Measurements from ENCODE around the gene MATN3. TPM values are rescaled to one million over a fixed set of nuclear protein-coding genes. Genes with fewer than 3 reads are reported as not detected.
A peak's percentile ranks its signal among the peaks of the same experiment; 100 is the strongest.

Gene MATN3
- total RNA-seq = not detected

DNA sequence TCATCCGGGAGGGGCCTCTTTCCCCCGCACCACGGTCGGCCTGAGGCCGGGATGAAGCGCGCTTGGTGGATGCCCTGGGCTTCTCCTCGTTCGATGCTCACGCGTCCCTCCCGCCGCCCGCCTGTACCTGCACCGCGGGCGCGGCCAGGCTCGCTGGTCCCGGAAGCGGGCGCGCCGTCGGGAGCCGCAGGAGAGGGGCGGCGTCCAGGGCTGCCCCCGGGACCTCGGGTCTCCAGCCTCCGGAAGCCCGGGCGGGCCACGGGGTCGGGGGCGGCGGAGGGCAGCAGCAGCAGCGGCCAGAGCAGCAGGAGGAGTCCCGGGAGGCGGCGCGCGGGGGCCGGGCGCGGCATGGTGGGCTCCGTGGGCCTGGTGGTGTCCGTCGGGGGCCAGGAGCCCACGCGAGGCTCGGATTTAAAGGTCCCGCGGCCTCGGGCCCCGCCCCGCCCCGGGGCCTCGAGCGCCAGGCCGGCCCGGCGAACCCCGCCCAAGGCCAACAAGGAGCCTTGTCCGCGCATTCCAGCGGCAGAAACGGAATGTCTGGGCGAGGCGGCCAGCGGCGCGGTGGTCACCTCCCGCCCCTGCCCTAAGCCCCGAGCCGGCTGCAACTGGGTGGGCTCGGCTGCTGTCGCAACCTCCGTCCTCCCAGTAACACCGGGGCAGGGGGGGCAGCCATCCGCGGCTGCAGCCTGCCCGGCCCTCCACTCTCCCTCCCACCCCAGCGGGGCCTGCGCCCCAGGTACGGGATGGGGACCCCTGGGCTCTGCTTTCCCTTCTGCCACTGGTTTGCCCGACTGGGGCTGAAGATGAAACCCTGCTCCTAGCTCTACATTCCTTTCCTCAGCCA, at the start of gene MATN3:
Gene MATN3 (minus strand): TSS at position 387 of the 844 bp plus-strand sequence. CDS start 37 bp downstream, at position 350.
- peak within 1 kb of the TSS; percentile 67 for H3K4me3 Mint-ChIP-seq
- H3K9me3 Mint-ChIP-seq = no peaks in the 10 kb centered on the region
- ChIA-PET CTCF (interaction anchor here (1.1 kb wide), 1 partner anchor 79 kb away, joined by 5 read pairs; no protein-coding TSS in a partner anchor), POLR2A (no interaction called here)
- H3K27ac Mint-ChIP-seq = no peak within 1 kb of the TSS
- peaks cover 12% of the 10 kb centered on the region for H3K4me1 Mint-ChIP-seq
- H3K27me3 Mint-ChIP-seq = peaks cover 56% of the 10 kb centered on the region
- no peak for DNase-seq
- H3K36me3 Mint-ChIP-seq (ENCODE audit: low read depth) = no peaks in the 10 kb centered on the region

DNA sequence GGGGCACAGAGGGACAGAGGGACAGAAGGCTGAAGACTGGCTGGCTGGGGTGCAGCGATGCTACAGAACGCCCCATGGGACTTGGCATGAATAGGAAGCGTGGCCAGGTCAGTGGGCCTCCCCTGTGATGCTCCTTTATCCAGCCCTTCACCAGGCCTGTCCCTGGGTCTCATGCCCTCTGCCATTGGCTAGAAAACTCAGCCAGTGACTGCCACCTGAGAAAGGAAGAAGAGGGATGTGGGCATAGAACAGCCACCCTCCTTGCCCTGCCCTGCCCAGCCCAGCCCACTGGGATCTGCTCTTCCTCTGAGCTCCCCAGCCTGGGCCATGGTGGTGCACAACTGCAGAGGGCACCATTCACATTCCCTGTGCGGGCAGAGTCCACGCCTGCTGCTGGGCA, 49.5 kb upstream of the MATN3 start:
- Mint-ChIP-seq H3K4me1 (no peaks in the 10 kb centered on the region), H3K36me3 (ENCODE audit: low read depth) (no peaks in the 10 kb centered on the region), H3K27ac (no peak overlapping the region), H3K4me3 (no peak overlapping the region), H3K9me3 (no peaks in the 10 kb centered on the region), H3K27me3 (peaks cover 31% of the 10 kb centered on the region)
- ChIA-PET CTCF (interaction anchor here (1.0 to 1.2 kb wide), 2 partner anchors 8 to 13 kb away, joined by 3 read pairs; no protein-coding TSS in a partner anchor), POLR2A (interaction anchor here (0.7 kb wide), 1 partner anchor 241 kb away, joined by 3 read pairs; no protein-coding TSS in a partner anchor)
- DNase-seq = no peak

DNA sequence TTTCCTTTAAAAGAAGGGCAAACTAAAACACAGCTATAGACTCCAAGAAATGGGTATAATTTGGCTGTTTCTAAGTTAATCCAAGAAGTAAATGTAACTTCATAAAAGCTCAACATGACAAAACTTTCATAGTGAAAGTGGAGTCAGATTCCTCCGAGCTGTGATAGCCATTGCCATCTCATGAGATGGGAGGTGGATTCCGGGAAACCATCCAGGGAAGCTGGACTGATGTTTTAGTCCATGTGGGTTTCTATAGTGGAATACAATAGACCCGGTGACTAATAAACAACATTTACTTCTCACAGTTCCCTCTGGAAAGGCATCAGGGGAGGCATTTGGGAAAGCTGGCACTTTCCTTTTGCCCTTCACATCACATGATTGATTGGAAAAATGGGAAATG, 49.0 kb upstream of the MATN3 start:
- CTCF ChIA-PET = interaction anchor here (1.0 to 1.2 kb wide), 2 partner anchors 9 to 13 kb away, joined by 3 read pairs; no protein-coding TSS in a partner anchor
- POLR2A ChIA-PET = no interaction called here
- no peaks in the 10 kb centered on the region for H3K9me3 Mint-ChIP-seq
- H3K4me1 Mint-ChIP-seq = no peaks in the 10 kb centered on the region
- H3K27ac Mint-ChIP-seq = no peak overlapping the region
- no peak for DNase-seq
- H3K4me3 Mint-ChIP-seq = no peak overlapping the region
- no peaks in the 10 kb centered on the region for H3K36me3 Mint-ChIP-seq (ENCODE audit: low read depth)
- H3K27me3 Mint-ChIP-seq = peaks cover 36% of the 10 kb centered on the region

GRCh38 chr2:20060106-20060505, 47.6 kb upstream of the MATN3 start:
- CTCF ChIA-PET = no interaction called here
- DNase-seq = no peak
- H3K27ac Mint-ChIP-seq = no peak overlapping the region
- no peaks in the 10 kb centered on the region for H3K9me3 Mint-ChIP-seq
- H3K4me3 Mint-ChIP-seq = no peak overlapping the region
- H3K27me3 Mint-ChIP-seq = peaks cover 48% of the 10 kb centered on the region
- POLR2A ChIA-PET = no interaction called here
- H3K36me3 Mint-ChIP-seq (ENCODE audit: low read depth) = no peaks in the 10 kb centered on the region
- H3K4me1 Mint-ChIP-seq = no peaks in the 10 kb centered on the region

- peaks cover 55% of the 10 kb centered on the region for H3K27me3 Mint-ChIP-seq
- no peak overlapping the region for H3K27ac Mint-ChIP-seq
- H3K4me1 Mint-ChIP-seq = no peaks in the 10 kb centered on the region
- CTCF ChIA-PET = interaction anchor here (0.8 kb wide), 1 partner anchor 33 kb away, joined by 3 read pairs; no protein-coding TSS in a partner anchor
- no peaks in the 10 kb centered on the region for H3K36me3 Mint-ChIP-seq (ENCODE audit: low read depth)
- POLR2A ChIA-PET = no interaction called here
- H3K9me3 Mint-ChIP-seq = no peaks in the 10 kb centered on the region
- no peak for DNase-seq
- no peak overlapping the region for H3K4me3 Mint-ChIP-seq
Measured at GRCh38 chr2:20057268-20057667, 44.8 kb upstream of the MATN3 start.

DNA sequence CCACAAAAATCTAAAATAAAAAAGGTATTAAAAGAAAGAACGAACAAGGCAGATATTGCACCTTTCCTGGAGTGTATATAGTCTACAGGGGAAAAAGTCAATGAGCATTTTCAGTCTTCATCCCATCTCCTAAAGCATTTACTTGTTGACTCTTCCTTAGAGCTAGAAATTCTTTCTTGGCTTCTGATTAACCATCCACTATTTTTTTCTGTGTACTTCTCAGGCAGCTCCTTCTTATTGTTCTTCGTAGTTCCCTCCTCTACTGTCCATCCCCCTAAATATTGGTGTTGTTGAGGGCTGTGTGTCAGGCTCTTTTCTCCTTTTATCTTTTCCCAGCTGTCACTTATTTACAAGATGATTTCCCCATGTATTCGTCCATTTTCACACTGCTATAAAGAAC, 42.5 kb upstream of the MATN3 start:
- Mint-ChIP-seq H3K4me3 (no peak overlapping the region), H3K27ac (no peak overlapping the region), H3K36me3 (ENCODE audit: low read depth) (no peaks in the 10 kb centered on the region), H3K9me3 (no peaks in the 10 kb centered on the region), H3K27me3 (peaks cover 42% of the 10 kb centered on the region), H3K4me1 (peaks cover 5% of the 10 kb centered on the region)
- DNase-seq = no peak
- CTCF ChIA-PET = interaction anchor here (1.1 to 2.5 kb wide), 2 partner anchors 9 to 19 kb away, joined by 3 to 11 read pairs; no protein-coding TSS in a partner anchor
- POLR2A ChIA-PET = no interaction called here

DNA sequence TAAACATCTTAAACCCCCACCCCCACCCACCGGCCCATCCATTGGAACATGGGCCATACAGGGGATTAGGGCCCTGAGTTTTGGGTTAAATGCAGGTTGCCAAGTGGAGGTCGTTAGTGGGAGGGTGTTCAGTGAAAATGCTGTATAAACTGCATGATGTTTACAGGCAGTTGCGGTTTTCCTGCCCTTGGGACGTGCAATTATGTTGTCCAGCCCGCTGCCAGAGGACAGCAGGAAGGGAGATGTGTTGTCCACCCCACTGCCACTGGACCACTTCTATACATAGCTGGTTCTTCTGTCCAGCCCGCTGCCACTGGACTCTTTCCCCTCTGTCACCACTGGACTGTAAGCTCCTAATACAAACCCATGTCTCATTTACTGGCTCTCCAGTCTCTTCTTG, 41.7 kb upstream of the MATN3 start:
- ChIA-PET CTCF (interaction anchor here (1.0 to 2.5 kb wide), 3 partner anchors 10 to 39 kb away, joined by 3 to 11 read pairs (median 5); no protein-coding TSS in a partner anchor), POLR2A (no interaction called here)
- Mint-ChIP-seq H3K9me3 (no peaks in the 10 kb centered on the region), H3K4me1 (peaks cover 13% of the 10 kb centered on the region), H3K4me3 (no peak overlapping the region), H3K27me3 (peaks cover 40% of the 10 kb centered on the region), H3K27ac (no peak overlapping the region), H3K36me3 (ENCODE audit: low read depth) (no peaks in the 10 kb centered on the region)
- no peak for DNase-seq

DNA sequence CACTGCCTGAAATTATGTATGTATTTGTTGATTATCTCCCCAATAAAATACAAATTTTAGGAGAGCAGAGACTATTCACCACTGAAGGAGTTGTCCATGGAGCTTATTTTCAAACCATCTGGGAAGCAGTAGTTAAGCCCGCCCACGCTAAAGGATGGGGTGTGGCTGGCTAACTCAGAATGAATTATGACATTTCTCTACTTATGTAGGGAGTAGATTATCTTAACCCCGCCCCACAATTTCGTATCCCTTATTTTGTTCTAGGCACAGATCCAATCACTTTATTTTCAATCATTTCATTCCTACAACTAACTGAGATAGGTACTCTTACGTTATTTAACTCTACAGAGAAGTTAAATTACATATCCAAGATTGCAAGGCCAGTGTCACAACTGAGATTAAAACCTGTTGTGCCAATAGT, 40.4 kb upstream of the MATN3 start:
- Mint-ChIP-seq H3K27me3 (peaks cover 33% of the 10 kb centered on the region), H3K36me3 (ENCODE audit: low read depth) (no peaks in the 10 kb centered on the region), H3K9me3 (no peaks in the 10 kb centered on the region), H3K4me1 (peaks cover 23% of the 10 kb centered on the region), H3K4me3 (no peak overlapping the region), H3K27ac (no peak overlapping the region)
- no peak for DNase-seq
- ChIA-PET CTCF (interaction anchor here (2.0 to 2.5 kb wide), 2 partner anchors 11 to 37 kb away, joined by 8 to 11 read pairs; no protein-coding TSS in a partner anchor), POLR2A (no interaction called here)

GRCh38 chr2:20052229-20052851, 39.9 kb upstream of the MATN3 start:
- peak; percentile 8 for DNase-seq
- no peak overlapping the region for H3K27ac Mint-ChIP-seq
- no peaks in the 10 kb centered on the region for H3K9me3 Mint-ChIP-seq
- H3K4me3 Mint-ChIP-seq = no peak overlapping the region
- POLR2A ChIA-PET = no interaction called here
- peaks cover 28% of the 10 kb centered on the region for H3K27me3 Mint-ChIP-seq
- CTCF ChIA-PET = interaction anchor here (1.0 to 2.5 kb wide), 3 partner anchors 12 to 37 kb away, joined by 4 to 11 read pairs (median 8); no protein-coding TSS in a partner anchor
- peaks cover 23% of the 10 kb centered on the region for H3K4me1 Mint-ChIP-seq
- no peaks in the 10 kb centered on the region for H3K36me3 Mint-ChIP-seq (ENCODE audit: low read depth)

DNA sequence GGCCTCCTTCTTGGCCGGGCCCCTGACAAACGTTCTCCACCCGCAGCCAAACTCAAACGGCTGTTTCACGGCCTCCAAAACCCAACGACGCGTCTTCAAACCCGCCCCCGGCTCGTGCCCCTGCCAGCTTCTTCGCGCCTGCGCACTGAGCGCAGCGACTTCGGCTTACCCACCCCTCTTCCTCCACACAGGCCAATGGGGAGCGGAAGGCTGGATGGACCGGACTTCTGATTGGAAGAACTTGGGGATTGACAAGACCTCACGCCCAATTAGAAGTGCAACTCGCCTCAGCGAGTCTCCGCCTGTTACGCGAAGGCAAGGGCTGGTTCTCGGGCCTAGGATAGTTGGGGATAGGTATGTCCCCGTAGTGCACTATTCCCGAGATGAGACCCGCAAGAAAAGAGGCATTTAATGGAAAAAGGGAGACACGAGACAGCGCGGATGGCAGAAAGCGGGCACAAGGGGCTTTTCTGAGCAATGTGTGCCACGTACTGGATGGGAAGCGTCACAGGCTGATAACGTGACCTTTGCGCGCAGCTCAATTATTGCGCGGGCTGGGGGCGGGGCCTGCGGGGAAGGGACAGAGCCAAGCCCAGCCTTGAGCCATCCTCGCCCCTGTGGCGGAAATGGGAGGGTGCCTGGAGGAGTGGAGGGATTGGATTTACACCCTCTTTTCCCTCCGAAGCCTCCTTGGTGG, 39.2 kb upstream of the MATN3 start, which contains the start of gene LAPTM4A:
Gene LAPTM4A (minus strand): TSS at position 97 of the 697 bp plus-strand sequence. CDS start 108 bp downstream, outside the sequence.
- Mint-ChIP-seq H3K4me1 (peaks cover 23% of the 10 kb centered on the region), H3K9me3 (no peaks in the 10 kb centered on the region), H3K4me3 (no peak within 1 kb of the TSS), H3K27me3 (peaks cover 22% of the 10 kb centered on the region), H3K27ac (no peak within 1 kb of the TSS), H3K36me3 (ENCODE audit: low read depth) (no peaks in the 10 kb centered on the region)
- peak; percentile 99 for DNase-seq
- ChIA-PET CTCF (interaction anchor here (1.0 to 2.0 kb wide), 2 partner anchors 16 to 36 kb away, joined by 4 to 8 read pairs; no protein-coding TSS in a partner anchor), POLR2A (no interaction called here)

GRCh38 chr2:20050646-20051531, 38.4 kb upstream of the MATN3 start:
- no peak overlapping the region for H3K4me3 Mint-ChIP-seq
- no peaks in the 10 kb centered on the region for H3K36me3 Mint-ChIP-seq (ENCODE audit: low read depth)
- CTCF ChIA-PET = interaction anchor here (2.0 kb wide), 1 partner anchor 35 kb away, joined by 8 read pairs; no protein-coding TSS in a partner anchor
- DNase-seq = peak; percentile 36
- no peaks in the 10 kb centered on the region for H3K9me3 Mint-ChIP-seq
- peaks cover 23% of the 10 kb centered on the region for H3K4me1 Mint-ChIP-seq
- H3K27me3 Mint-ChIP-seq = peaks cover 14% of the 10 kb centered on the region
- POLR2A ChIA-PET = no interaction called here
- no peak overlapping the region for H3K27ac Mint-ChIP-seq
